Right ventricle myocardium inferior (tissue), 1 donor: ENCODE results near the gene SERTAD1. TPM values are rescaled to one million over a fixed set of nuclear protein-coding genes. Genes with fewer than 3 reads are reported as not detected.

Source experiments
- ATAC-seq: fragments of 200-7000 bp; cut with Tn5 transposase; one replicate; pipeline ENCODE4 v1.9.1; 2020; ENCODE audit warnings: mild to moderate bottlenecking, moderate library complexity
- DNase-seq: peaks from one replicate; pipeline ENCODE4 v3.0.0; 2021; ENCODE audit errors: missing footprints
- intact Hi-C: fragments of 100-400 bp; cut with DNase I; formaldehyde crosslinking; loops from one replicate; pipeline ENCODE4 v1.11.0; 2022
- total RNA-seq: library from RNA; stranded (reverse); fragmentation: NEBNext Ultra II Directional; extraction: Animal tissue kit (Norgen Biotek cat#: 25700); gene quantifications from one replicate; pipeline ENCODE4 v1.2.1, GENCODE V29; 2021
- donor health status: DM: no; HTN: yes; CAD: no; lungs with severe emphysema.

Gene SERTAD1
- total RNA-seq, 1 donor from 2014 or later: 12.0 TPM

- DNase-seq (no peak), ATAC-seq (no peak)
- intact Hi-C loops: no loop called here
Observed at GRCh38 chr19:40392123-40392522, 33.7 kb downstream of the SERTAD1 start.

- ATAC-seq: no peak
- intact Hi-C loops: no loop called here
- no peak for DNase-seq
Observed at GRCh38 chr19:40390084-40390742, 35.6 kb downstream of the SERTAD1 start, which contains the start of gene HIPK4. Gene HIPK4, minus strand, starts transcription at chr19:40390181. Its CDS starts 279 bp downstream, at chr19:40389902.

- intact Hi-C loops: no loop called here
- ATAC-seq: no peak
- DNase-seq: no peak
Observed at GRCh38 chr19:40389404-40390083, 36.2 kb downstream of the SERTAD1 start.

GRCh38 chr19:40388481-40388880 is 37.3 kb downstream of the SERTAD1 start:
- ATAC-seq (no peak), DNase-seq (no peak)
- intact Hi-C loops: no loop called here

GRCh38 chr19:40387155-40387554 is 38.6 kb downstream of the SERTAD1 start:
- intact Hi-C loops: no loop called here
- DNase-seq: peak; percentile 25
- ATAC-seq: no peak

GRCh38 chr19:40383668-40384248 is 42.0 kb downstream of the SERTAD1 start:
- intact Hi-C loops: no loop called here
- DNase-seq: no peak
- no peak for ATAC-seq

GRCh38 chr19:40381321-40381720 is 44.5 kb downstream of the SERTAD1 start:
- intact Hi-C loops: no loop called here
- ATAC-seq (no peak), DNase-seq (peak; percentile 11)

- no peak for DNase-seq
Observed at GRCh38 chr19:40380199-40381037, 45.4 kb downstream of the SERTAD1 start.

GRCh38 chr19:40379446-40380198 is 46.2 kb downstream of the SERTAD1 start:
- intact Hi-C loops: no loop called here
- no peak for DNase-seq
- ATAC-seq: no peak

More at GRCh38 chr19:40380199-40381037, 45.4 kb downstream of the SERTAD1 start:
- intact Hi-C loops: no loop called here
- peak; percentile 14 for ATAC-seq

- intact Hi-C loops: no loop called here
- no peak for DNase-seq
- ATAC-seq: no peak
Observed at GRCh38 chr19:40378509-40378908, 47.3 kb downstream of the SERTAD1 start.

- ATAC-seq (no peak), DNase-seq (no peak)
- intact Hi-C loops: no loop called here
Observed at GRCh38 chr19:40377876-40378385, 47.9 kb downstream of the SERTAD1 start.

GRCh38 chr19:40376286-40376862 is 49.4 kb downstream of the SERTAD1 start:
- no peak for ATAC-seq
- intact Hi-C loops: no loop called here
- peak; percentile 64 for DNase-seq

- DNase-seq (no peak), ATAC-seq (no peak)
- intact Hi-C loops: no loop called here
Observed at GRCh38 chr19:40374084-40374483, 51.7 kb downstream of the SERTAD1 start.

GRCh38 chr19:40371802-40372122 is 54.0 kb downstream of the SERTAD1 start:
- no peak for ATAC-seq
- no peak for DNase-seq

More at GRCh38 chr19:40371802-40372122, 54.0 kb downstream of the SERTAD1 start:
- intact Hi-C loops: no loop called here
